NCI-H446 (cell line): ENCODE results near the gene MCTP1.
"Not testable (repeated sequence)": the region's sequence is repeated elsewhere in the genome, so short reads cannot be mapped to it uniquely, and the experiment has no call there.

Source experiments
- DNase-seq, 2 experiments: peaks; one replicate each; lab custom pipeline; 2025; lab: John Stamatoyannopoulos, UW

MCTP1 gene

DNA sequence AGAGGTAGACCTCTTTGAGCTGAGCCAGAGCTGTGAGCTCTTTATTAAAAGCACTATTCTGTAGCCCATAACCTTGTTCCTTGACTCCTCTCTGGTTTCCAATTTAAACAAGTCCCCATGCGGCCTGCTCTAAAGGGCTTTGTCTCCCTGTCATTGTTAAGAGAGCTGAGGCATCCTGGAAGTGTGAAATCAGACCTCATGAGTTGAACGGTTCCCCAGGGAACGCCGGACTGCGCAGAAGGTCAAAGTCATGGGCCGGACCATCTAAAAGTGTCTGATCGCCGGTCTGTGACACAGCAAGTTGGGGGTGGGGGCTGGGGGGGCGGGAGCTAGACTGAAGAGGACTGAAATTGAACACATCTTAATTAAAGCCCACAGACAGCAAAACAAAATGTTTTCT, 400.6 kb downstream of the MCTP1 start:
- no peak for DNase-seq

- DNase-seq = no peak
Observed at GRCh38 chr5:94872526-94872925, 412.4 kb downstream of the MCTP1 start.

- DNase-seq = no peak
Observed at GRCh38 chr5:94870511-94871183, 414.2 kb downstream of the MCTP1 start.

DNA sequence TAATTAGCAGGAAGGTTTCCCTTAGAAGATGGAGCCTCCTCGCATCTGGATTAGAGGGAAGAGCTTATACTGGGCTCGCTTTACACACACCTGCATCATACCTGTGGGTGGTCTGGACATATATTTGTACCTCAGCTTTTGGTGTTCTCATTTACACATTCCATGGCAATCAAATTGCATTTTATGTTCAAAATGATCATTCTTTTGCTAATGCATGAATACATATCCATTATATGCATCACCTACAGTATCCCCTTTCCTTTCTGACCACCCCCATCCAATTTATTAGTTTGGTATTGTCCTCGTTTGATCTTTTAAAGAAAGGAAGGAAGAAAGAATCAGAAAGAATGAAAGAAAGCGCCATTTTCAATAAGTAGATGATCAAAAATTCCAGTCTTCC, 415.0 kb downstream of the MCTP1 start:
- no peak for DNase-seq

DNA sequence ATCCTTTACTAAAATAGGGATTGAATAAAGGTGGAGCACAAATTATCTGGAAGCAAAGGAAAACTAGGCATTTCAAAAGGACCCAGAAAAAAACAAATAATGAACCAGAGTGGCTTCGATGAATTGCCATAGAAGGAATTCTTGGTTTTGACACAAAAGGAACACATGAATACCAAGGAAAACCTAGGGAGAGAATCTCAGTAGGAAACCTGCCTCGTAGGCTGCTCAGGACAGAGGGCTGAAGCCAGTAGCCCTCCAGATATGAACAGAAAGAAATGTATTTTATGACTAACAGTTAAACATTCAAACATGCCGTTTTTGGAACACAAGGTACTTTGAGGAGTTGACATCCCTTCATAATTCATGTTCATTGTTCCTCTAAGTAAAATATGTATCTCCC, 420.9 kb downstream of the MCTP1 start:
- DNase-seq = no peak

DNA sequence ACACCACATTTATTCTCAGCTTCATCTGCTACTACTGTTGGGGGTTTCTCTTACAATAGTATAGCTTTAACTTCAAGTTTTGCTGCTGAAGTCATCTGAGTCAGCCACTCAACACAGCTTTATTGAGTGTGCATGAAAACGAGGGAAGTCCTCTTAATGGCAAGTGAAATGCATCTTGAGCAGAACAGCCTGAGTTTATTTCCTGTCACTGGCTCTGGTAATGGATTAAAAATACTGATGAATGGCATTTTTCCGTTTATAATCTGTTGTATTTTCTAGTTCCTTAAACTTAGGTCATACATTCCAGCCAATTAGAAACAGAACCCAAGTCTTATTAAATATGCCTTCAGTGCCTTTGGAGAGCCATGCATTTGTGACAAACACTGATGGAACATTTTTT, 427.8 kb downstream of the MCTP1 start:
- DNase-seq = no peak

- peak in 1 of 2 experiments; percentile 1 for DNase-seq
Observed at GRCh38 chr5:94856257-94856800, 428.6 kb downstream of the MCTP1 start.

GRCh38 chr5:94855543-94855942, 429.4 kb downstream of the MCTP1 start:
- DNase-seq = no peak

DNA sequence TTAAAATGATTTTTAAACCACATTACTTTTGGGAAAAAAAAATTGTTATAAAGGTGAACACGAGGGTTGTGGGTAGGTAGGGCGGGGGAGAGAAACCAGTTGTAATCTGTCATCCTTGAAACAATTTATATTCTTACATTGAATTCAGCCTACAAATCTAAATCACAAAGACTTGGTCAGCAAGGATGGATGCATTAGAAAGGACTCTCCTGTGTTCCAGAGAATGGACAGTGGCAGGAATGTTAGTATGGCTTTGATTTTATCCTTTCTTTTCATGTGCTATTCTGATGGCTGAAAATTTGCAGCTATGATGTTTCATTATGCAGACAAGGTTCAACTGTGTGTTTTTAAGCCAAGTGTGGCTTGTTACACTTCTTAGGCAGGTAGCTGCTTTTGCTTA, 431.8 kb downstream of the MCTP1 start:
- DNase-seq = no peak

GRCh38 chr5:94850960-94851359, 433.9 kb downstream of the MCTP1 start:
- DNase-seq = no peak

- DNase-seq = peak in 1 of 2 experiments; percentile 70
Observed at GRCh38 chr5:94849821-94850736, 434.8 kb downstream of the MCTP1 start.

DNA sequence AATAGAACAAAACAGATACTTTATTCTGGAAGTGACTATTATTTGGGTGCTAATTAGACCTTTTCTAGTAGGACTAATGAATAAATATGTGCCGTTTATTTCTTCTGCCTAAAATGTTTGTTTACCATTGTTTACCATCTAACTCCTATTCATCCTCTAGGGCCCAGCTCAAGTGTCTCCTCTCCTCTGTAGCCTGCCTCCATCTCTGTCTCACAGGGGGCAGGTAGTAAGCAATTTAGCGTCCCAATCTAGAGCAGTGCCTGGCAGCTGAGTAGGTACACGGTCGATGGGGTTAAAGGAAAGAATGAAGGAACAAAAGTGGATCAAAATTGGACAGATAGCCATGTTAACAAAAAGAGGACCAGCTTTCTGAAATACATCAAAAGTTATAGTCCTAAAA, 435.6 kb downstream of the MCTP1 start:
- DNase-seq = no peak

- no peak for DNase-seq
Observed at GRCh38 chr5:94847726-94848125, 437.2 kb downstream of the MCTP1 start.

DNA sequence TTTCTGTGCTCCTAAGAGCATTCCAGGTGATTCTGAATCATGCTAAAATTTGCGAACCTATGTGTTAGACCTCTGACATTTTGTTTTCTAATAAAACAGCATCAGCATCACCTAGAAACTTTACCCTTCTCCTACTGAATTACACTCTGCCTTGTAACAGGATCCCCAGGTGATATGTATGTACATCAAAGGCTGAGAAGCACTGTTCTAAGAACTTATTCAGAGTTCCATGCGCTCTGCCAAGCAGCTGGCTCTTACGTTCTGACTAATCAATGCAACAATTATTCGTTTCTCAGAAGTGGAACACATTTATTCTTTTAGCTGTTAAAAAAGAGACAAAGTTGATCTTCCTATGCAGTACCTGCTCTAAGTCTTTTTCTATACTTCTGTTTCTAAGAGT, 437.9 kb downstream of the MCTP1 start:
- no peak for DNase-seq

GRCh38 chr5:94845696-94846095, 439.2 kb downstream of the MCTP1 start:
- DNase-seq = not testable (repeated sequence)

DNA sequence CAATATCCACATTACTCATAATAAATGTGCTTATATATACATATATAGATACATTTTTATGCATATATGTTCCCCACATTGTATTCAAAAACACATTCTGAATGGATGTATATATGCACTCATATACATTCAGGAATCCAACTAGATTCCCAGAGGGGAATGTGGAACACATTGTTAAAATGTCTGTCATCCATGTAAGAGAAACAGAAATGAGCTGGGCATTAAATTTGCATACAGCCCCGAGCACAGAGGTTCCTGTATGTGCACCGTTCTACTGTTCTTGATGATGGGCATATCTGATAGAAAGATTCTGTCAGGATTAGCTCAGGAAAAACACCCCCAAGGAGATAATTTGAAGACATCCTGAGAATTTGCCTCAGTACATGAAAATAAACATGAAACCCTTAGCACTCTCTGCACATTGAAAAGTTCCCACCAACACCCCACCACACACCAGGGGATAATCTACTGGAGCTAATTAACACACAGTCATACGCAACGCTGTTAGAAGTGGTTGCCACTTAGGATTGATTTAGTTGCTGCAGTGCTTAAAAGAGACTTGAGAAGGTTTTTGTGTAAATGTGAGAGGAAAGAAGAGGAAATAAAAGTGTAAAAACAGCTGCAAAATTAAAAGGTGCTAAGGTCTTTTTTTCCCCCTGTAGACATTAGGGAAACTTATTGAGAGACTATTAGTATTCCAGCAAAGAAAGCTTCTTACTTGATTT, 443.1 kb downstream of the MCTP1 start:
- DNase-seq = no peak

- DNase-seq = no peak
Observed at GRCh38 chr5:94833851-94834250, 451.0 kb downstream of the MCTP1 start.

DNA sequence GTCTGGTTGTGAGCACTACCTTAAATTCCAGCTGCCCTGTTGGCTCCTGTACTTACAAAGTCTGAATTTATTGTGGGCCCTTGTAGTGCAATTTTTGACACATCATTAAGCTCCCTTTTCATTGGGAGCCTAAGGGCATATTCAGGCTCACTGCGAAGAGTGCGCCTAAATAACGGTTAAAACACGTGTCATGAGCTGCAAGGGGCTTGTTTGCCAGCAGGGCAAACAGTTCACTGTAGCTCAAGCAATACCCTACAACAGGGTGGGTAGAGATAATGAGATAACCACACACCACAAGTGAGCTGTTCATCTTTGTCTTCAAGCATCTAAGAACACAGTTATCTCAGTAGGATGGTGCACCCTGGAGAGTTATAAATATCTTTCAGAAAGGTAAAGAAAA, 452.2 kb downstream of the MCTP1 start:
- DNase-seq = no peak

DNA sequence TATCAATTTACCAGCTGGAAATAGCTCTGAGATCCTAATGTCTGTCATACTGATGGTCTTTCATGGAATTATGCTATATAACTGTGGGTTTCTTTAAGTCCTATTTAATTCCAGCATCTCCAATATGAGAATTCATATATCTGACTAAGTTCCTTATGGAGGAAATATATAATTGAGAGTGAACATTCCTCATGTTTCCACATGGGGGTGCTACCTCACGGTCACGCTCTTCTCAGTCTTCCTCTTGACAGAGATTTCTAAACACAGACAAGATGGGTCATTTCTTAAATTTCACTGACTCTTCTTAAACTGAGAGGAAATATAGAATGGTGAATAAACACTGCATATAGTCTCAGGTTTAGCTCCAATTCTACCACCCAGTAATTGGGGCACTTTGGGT, 454.4 kb downstream of the MCTP1 start:
- no peak for DNase-seq

- DNase-seq = not testable (repeated sequence)
Observed at GRCh38 chr5:94828222-94828621, 456.7 kb downstream of the MCTP1 start.

GRCh38 chr5:94820488-94820887, 464.4 kb downstream of the MCTP1 start:
- DNase-seq = no peak

GRCh38 chr5:94818904-94819303, 466.0 kb downstream of the MCTP1 start:
- DNase-seq = no peak
